Measurements from ENCODE around the gene LETM1.

Gene LETM1

GRCh38 chr4:1822568-1823544 lies 33.1 kb downstream of the LETM1 start:
- DNase-seq: no peak

DNA sequence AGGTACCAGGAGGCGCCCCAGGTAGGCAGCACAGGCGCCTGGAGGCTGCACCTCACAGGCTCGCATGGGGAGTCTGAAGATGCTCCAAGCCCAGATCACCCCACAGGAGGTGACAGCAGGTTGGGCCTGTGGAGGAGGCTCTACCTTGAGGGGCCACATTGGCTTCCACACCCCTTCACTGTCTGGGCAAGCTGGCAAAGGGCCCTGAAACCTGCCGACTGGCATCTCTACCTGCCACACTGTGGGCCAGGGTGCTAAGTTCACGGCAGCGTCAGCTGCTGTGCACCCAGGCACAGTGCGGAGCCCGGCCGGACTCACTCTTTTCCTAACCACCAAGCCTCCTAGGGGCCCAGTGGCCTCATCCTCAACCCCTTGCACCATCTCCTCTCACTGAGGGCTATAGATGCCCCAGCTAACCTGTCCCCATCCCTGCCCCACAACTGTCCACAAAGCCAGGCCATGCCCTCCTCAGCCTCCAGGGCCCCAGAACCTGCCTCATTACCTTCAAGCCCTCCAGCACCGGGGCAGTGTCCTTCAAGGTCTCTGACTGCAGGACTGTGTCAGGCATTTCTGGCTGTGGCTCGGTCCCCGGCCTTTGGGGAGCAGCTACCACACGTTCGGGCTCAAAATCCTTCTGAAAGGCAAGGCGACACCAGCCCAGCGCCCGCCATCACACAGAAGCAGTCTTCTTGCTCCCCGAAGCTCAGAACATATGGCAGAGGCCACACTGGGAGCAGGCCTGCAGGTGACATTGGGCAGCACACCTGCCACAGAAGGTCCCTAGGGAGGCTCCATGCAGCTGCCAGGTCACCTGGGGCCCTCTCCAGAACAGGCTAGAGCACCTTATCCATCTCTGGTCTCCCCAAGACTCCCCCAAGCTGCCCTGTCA lies 34.0 kb downstream of the LETM1 start:
- no peak for DNase-seq

DNA sequence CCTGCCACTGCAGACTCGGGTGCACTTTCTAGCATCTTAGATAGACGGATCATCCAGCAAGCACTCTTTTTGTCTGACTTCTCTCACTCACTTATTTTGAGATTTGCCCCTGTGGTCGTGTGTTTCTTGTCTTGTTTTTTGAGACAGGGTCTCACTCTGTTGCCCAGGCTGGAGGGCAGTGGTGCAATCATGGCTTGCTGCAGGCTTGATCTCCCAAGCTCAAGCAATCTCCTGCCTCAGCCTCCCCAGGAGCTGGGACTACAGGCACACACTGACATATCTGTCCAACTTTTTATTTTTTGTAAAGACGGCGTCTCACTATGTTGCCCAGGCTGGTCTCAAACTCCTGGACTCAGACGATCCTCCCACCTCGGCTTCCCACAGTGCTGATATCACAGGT lies 36.1 kb downstream of the LETM1 start:
- no peak for DNase-seq

DNA sequence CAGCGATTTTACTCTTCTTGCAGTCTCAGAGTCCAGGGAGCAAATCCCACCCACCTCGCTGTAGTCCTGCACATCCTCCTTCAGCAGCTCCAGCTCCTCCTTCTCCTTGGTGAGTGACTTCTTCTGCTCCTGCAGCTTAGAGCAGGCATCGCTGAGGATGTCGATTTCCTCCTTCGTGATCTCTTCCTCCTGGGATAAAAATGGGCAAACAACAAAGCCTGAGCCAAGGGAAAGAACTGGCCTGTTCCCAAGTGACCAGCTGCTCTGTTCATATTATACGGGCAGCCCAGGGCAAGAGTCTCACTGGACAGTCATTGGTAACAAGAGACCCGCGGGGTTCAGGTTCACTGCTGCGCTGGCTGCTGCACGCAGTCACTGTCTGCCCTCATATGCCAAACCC lies 36.7 kb downstream of the LETM1 start:
- DNase-seq: no peak

DNA sequence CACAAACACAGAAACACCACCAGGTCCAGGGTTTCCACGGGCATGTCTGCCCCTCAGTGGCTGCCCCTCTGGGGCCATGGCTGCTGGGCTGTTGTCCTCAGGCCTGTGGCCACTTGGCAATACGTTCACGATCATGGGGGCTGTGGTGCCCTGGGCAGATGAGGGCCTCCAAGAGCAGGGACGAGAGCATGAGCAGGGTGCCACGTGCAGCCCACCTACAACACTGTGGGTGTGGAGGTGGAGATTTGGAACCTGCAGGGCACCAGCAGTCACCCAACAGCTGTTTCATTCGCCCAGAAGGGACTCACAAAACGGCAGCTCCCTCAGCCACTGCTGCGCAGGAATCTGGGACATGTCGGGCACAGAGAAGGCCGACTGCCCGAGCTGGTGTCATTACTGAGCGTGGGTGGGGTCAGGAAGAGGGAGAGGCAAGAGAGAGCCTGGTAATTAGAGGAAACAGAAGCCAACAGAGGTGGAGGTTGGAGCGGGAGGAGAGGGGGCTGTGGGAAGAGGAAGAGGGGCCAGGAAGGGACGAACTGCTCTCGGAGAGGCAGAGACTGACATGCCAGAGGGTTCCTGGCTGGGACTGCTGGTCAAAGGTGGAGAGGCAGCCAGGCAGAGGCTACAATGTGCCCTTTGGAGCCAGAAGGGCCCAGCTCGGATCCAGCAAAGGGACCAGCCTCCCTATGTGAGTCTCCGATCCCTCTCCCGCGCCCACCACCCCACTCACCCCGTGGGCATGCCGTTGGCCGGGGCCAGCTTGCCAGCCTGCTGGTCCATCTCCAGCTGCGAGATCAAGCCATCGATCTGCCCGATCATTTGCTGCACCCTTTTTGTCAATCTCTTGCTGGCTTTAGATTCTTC lies 39.7 kb downstream of the LETM1 start:
- DNase-seq: no peak

- no peak for DNase-seq
These were observed 40.6 kb downstream of the LETM1 start for GRCh38 chr4:1815096-1815996.

DNA sequence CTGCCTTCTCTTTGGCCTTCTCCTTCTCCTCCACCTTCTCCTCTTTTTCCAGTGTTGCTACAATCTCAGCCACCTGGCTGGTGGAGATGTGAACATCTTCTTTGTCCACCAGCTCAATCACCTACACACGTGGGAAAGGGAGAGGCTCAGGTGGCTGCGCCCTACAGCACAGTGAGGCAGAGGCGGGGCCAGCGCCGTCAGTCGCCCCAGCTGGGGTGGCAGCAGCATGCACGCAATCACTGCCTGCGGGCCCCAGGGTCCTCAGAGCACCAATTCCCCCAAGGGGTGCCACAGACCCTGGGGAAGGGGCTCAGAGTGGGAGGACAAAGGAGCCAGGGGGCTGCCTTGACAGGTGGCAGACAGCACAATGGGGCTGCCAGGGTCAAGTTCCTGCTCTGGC lies 41.5 kb downstream of the LETM1 start:
- no peak for DNase-seq

DNA sequence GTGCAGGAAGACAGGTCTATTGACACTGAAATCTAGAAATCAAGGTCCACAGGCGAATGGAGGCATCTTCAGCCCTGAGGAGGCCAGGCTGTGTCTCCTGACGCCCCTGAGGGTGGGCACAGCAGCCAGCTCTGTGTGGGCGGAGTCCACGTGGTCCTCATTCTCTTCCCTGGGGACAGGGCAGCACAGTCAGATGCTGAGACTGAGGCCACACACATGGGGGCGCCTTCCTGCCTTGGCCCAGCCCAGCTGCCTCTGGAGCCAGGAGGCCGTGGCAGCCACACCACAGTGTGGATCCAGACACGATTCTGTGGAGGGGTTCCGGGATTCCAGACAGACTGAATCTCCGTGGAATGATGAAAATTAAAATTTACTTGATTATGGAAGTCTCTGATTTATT lies 42.0 kb downstream of the LETM1 start:
- no peak for DNase-seq

- DNase-seq: no peak
These were observed 42.7 kb downstream of the LETM1 start for GRCh38 chr4:1813231-1813630.

DNA sequence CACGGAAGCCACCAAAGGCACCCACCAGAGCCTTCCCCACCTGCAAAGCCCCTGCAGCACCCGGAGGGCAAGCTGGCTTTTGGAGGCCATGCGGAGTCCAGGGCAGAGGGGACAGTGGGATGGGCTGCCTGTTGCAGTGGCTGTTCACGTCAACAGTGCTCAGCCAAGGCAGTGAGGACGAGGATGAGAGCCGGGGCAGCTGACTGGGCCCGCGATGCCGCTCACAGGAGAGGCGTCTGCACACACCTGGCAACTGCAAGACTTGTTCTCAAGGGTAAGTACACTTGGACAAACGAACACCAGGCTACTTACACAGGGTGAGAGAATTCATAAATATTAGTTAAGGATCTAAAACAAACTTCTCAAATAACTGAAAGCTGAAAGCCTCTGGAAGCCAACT lies 43.2 kb downstream of the LETM1 start:
- DNase-seq: no peak

DNA sequence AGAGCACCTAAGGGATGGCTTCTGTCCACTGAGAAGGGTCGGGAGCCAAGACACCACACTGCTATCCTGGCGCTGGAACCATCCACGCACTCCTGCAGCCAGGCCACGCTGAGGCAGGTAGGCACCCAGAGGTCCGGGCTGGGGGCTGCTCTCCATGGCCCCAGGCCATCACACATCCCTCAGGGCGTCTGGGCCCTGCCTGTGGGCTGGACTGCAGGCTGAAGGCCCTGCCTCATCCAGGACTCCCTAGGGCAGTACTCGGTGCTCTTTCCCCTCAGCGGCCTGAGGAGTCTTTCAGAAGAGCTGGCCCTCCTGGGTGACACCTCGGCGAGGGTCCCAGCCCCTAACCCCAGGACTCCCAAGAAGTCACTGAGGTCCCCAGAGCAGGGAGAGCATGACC lies 45.2 kb downstream of the LETM1 start:
- no peak for DNase-seq

- peak in 5 of 6 experiments; percentile 32 to 60 (median 46) for DNase-seq
These were observed 46.0 kb downstream of the LETM1 start for GRCh38 chr4:1809754-1810502.

GRCh38 chr4:1808851-1809753 lies 46.9 kb downstream of the LETM1 start:
- no peak for DNase-seq

DNA sequence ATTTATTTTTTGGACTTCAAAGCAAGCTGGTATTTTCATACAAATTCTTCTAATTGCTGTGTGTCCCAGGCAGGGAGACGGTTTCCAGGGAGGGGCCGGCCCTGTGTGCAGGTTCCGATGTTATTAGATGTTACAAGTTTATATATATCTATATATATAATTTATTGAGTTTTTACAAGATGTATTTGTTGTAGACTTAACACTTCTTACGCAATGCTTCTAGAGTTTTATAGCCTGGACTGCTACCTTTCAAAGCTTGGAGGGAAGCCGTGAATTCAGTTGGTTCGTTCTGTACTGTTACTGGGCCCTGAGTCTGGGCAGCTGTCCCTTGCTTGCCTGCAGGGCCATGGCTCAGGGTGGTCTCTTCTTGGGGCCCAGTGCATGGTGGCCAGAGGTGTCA lies 47.6 kb downstream of the LETM1 start:
- no peak for DNase-seq

DNA sequence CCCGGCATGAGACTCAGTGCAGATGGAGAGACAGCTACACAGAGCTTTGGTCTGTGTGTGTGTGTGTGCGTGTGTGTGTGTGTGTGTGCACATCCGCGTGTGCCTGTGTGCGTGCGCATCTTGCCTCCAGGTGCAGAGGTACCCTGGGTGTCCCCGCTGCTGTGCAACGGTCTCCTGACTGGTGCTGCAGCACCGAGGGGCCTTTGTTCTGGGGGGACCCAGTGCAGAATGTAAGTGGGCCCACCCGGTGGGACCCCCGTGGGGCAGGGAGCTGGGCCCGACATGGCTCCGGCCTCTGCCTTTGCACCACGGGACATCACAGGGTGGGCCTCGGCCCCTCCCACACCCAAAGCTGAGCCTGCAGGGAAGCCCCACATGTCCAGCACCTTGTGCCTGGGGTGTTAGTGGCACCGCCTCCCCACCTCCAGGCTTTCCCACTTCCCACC lies 48.6 kb downstream of the LETM1 start:
- DNase-seq: no peak

GRCh38 chr4:1806596-1807331 lies 49.2 kb downstream of the LETM1 start:
- DNase-seq: no peak

DNA sequence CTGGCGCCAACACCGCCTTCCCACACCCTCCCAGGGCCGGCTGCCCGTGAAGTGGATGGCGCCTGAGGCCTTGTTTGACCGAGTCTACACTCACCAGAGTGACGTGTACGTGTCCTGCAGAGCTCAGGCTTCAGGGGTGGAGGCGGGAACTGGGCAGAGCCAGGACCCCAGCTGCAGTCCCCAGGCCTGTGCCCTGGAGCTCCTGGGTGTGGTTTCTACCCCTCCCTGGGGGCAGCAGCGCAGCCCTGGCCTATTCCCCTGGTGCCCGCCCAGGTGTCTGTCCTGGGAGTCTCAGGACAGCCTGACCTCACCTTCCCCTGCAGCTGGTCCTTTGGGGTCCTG lies 49.8 kb downstream of the LETM1 start:
- no peak for DNase-seq

DNA sequence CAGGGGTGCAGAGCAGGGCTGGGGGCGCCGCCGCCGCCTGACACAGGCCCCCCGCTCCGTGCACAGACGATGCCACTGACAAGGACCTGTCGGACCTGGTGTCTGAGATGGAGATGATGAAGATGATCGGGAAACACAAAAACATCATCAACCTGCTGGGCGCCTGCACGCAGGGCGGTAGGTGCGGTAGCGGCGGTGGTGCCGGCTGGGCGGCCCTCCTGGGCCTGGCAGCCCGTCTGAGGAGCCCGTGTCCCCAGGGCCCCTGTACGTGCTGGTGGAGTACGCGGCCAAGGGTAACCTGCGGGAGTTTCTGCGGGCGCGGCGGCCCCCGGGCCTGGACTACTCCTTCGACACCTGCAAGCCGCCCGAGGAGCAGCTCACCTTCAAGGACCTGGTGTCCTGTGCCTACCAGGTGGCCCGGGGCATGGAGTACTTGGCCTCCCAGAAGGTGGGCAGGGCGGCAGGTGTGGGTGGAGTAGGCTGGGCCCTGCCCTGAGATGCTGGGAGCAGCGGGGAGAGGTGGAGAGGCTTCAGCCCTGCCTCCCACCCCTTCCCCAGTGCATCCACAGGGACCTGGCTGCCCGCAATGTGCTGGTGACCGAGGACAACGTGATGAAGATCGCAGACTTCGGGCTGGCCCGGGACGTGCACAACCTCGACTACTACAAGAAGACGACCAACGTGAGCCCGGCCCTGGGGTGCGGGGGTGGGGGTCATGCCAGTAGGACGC lies 50.3 kb downstream of the LETM1 start:
- DNase-seq: no peak

All from stimulated activated naive CD4-positive, alpha-beta T cell (primary cell).